ENCODE results near the gene CCSER2.
"Not testable (repeated sequence)": the region's sequence is repeated elsewhere in the genome, so short reads cannot be mapped to it uniquely, and the experiment has no call there.

The CCSER2 gene

GRCh38 chr10:84296091-84296981 is 32.1 kb upstream of the CCSER2 start:
- H3K4me3 ChIP-seq (ENCODE audit: low read length): no peak overlapping the region
- no peak for TF ChIP-seq ZNF274 (IDR thresholded peaks at IDR 0.05; ENCODE audit: low read depth, low read length)

GRCh38 chr10:84298057-84298456 is 30.3 kb upstream of the CCSER2 start:
- no peak for TF ChIP-seq ZNF274 (IDR thresholded peaks at IDR 0.05; ENCODE audit: low read depth, low read length)
- H3K4me3 ChIP-seq (ENCODE audit: low read length): no peak overlapping the region

GRCh38 chr10:84302223-84302622 is 26.2 kb upstream of the CCSER2 start:
- no peak overlapping the region for H3K4me3 ChIP-seq (ENCODE audit: low read length)
- no peak for TF ChIP-seq ZNF274 (IDR thresholded peaks at IDR 0.05; ENCODE audit: low read depth, low read length)

GRCh38 chr10:84306751-84307384 is 21.5 kb upstream of the CCSER2 start:
- no peak for TF ChIP-seq ZNF274 (IDR thresholded peaks at IDR 0.05; ENCODE audit: low read depth, low read length)
- H3K4me3 ChIP-seq (ENCODE audit: low read length): no peak overlapping the region

- TF ChIP-seq ZNF274 (IDR thresholded peaks at IDR 0.05; ENCODE audit: low read depth, low read length): no peak
- no peak overlapping the region for H3K4me3 ChIP-seq (ENCODE audit: low read length)
These were observed 20.4 kb upstream of the CCSER2 start for GRCh38 chr10:84308021-84308420.

- no peak for TF ChIP-seq ZNF274 (IDR thresholded peaks at IDR 0.05; ENCODE audit: low read depth, low read length)
- no peak overlapping the region for H3K4me3 ChIP-seq (ENCODE audit: low read length)
These were observed 19.7 kb upstream of the CCSER2 start for GRCh38 chr10:84308481-84309304.

- no peak overlapping the region for H3K4me3 ChIP-seq (ENCODE audit: low read length)
- TF ChIP-seq ZNF274 (IDR thresholded peaks at IDR 0.05; ENCODE audit: low read depth, low read length): no peak
These were observed 17.9 kb upstream of the CCSER2 start for GRCh38 chr10:84310470-84310869.

- TF ChIP-seq ZNF274 (IDR thresholded peaks at IDR 0.05; ENCODE audit: low read depth, low read length): no peak
- no peak overlapping the region for H3K4me3 ChIP-seq (ENCODE audit: low read length)
These were observed 16.8 kb upstream of the CCSER2 start for GRCh38 chr10:84311576-84311975.

- TF ChIP-seq ZNF274 (IDR thresholded peaks at IDR 0.05; ENCODE audit: low read depth, low read length): no peak
These were observed 15.6 kb upstream of the CCSER2 start for GRCh38 chr10:84312816-84313215.

GRCh38 chr10:84314275-84314674 is 14.1 kb upstream of the CCSER2 start:
- TF ChIP-seq ZNF274 (IDR thresholded peaks at IDR 0.05; ENCODE audit: low read depth, low read length): no peak
- no peak overlapping the region for H3K4me3 ChIP-seq (ENCODE audit: low read length)

More at GRCh38 chr10:84312816-84313215, 15.6 kb upstream of the CCSER2 start:
- no peak overlapping the region for H3K4me3 ChIP-seq (ENCODE audit: low read length)

GRCh38 chr10:84317174-84317573 is 11.2 kb upstream of the CCSER2 start:
- no peak for TF ChIP-seq ZNF274 (IDR thresholded peaks at IDR 0.05; ENCODE audit: low read depth, low read length)
- H3K4me3 ChIP-seq (ENCODE audit: low read length): no peak overlapping the region

GRCh38 chr10:84321902-84322301 is 6.5 kb upstream of the CCSER2 start:
- no peak overlapping the region for H3K4me3 ChIP-seq (ENCODE audit: low read length)
- no peak for TF ChIP-seq ZNF274 (IDR thresholded peaks at IDR 0.05; ENCODE audit: low read depth, low read length)

GRCh38 chr10:84323566-84323965 is 4.8 kb upstream of the CCSER2 start:
- not testable (repeated sequence) for H3K4me3 ChIP-seq (ENCODE audit: low read length)

- H3K4me3 ChIP-seq (ENCODE audit: low read length): not testable (repeated sequence)
These were observed 1.4 kb upstream of the CCSER2 start for GRCh38 chr10:84326995-84327394.

Data from GM08714 (cell line).